Neuronal stem cell (in vitro differentiated cells): Measurements from ENCODE around the gene SCN5A.

Experiments
- DNase-seq: peaks from one replicate; pipeline ENCODE4 v3.0.0-alpha.2; 2013; ENCODE audit warnings: low spot score
- H2AFZ ChIP-seq: one replicate; pipeline ENCODE4 v1.6.1; 2013; ENCODE audit warnings: mild to moderate bottlenecking, low read length, inconsistent platforms
- H2AK5ac ChIP-seq: 2 replicates; pipeline ENCODE4 v1.6.1; 2013; ENCODE audit warnings: low read depth, mild to moderate bottlenecking, inconsistent platforms, low read length, moderate library complexity, mixed read lengths
- H2BK120ac ChIP-seq: 2 replicates; pipeline ENCODE4 v1.6.1; 2013; ENCODE audit warnings: low read depth, mild to moderate bottlenecking, inconsistent platforms, low read length, moderate library complexity, mixed read lengths
- H2BK12ac ChIP-seq: one replicate; pipeline ENCODE4 v1.6.1; 2013; ENCODE audit warnings: low read length, inconsistent platforms
- H2BK15ac ChIP-seq: 2 replicates; pipeline ENCODE4 v1.6.1; 2013; ENCODE audit warnings: mild to moderate bottlenecking, low read length, inconsistent platforms, mixed read lengths
- H2BK5ac ChIP-seq: one replicate; pipeline ENCODE4 v1.6.1; 2013; ENCODE audit warnings: inconsistent platforms, mild to moderate bottlenecking, low read length, moderate library complexity
- H3K14ac ChIP-seq: one replicate; pipeline ENCODE4 v1.6.1; 2013; ENCODE audit warnings: low read length, inconsistent platforms
- H3K18ac ChIP-seq: 2 replicates; pipeline ENCODE4 v1.6.1; 2013; ENCODE audit warnings: low read length, inconsistent platforms
- H3K23ac ChIP-seq: 2 replicates; pipeline ENCODE4 v1.6.1; 2013; ENCODE audit warnings: low read depth, mild to moderate bottlenecking, mixed read lengths, low read length, inconsistent platforms; ENCODE audit not compliant: poor library complexity
- H3K27ac ChIP-seq: replicated peaks from 3 replicates; pipeline ENCODE4 v1.5.1; 2013; ENCODE audit warnings: low read length, inconsistent platforms
- H3K27me3 ChIP-seq, 3 experiments: 2 replicates each; pipeline ENCODE4 v1.6.1; 2013; ENCODE audit warnings: low read length in 3 of 3, mild to moderate bottlenecking in 2 of 3, inconsistent platforms in 1 of 3, low read depth in 1 of 3, mixed read lengths in 1 of 3, moderate library complexity in 1 of 3; ENCODE audit not compliant: control insufficient read depth in 3 of 3, insufficient read depth in 3 of 3
- H3K36me3 ChIP-seq, 2 donors: replicated peaks in 1 of 2; 2 replicates each; pipeline ENCODE4 v1.6.1; 2013; ENCODE audit warnings: low read length in 2 of 2; ENCODE audit not compliant: control insufficient read depth in 2 of 2, insufficient read depth in 2 of 2
- H3K4ac ChIP-seq: 2 replicates; pipeline ENCODE4 v1.6.1; 2013; ENCODE audit warnings: inconsistent platforms, mild to moderate bottlenecking, low read length, moderate library complexity
- H3K4me1 ChIP-seq, 2 donors: 1 replicate in 1 of 2; 2 replicates in 1 of 2; pipeline ENCODE4 v1.6.1; 2013; ENCODE audit warnings: low read length in 2 of 2, low read depth in 1 of 2; ENCODE audit not compliant: control insufficient read depth in 2 of 2, insufficient read depth in 1 of 2
- H3K4me2 ChIP-seq: one replicate; pipeline ENCODE4 v1.6.1; 2013; ENCODE audit warnings: mild to moderate bottlenecking, low read length, inconsistent platforms; ENCODE audit not compliant: insufficient read depth, poor library complexity, severe bottlenecking
- H3K4me3 ChIP-seq, 2 donors: 2 replicates each; pipeline ENCODE4 v1.5.1; 2013; ENCODE audit warnings: low read length in 2 of 2, mild to moderate bottlenecking in 2 of 2, inconsistent platforms in 1 of 2, moderate library complexity in 1 of 2
- H3K79me1 ChIP-seq: one replicate; pipeline ENCODE4 v1.6.1; 2013; ENCODE audit warnings: low read depth, mild to moderate bottlenecking, inconsistent platforms, low read length, moderate library complexity
- H3K9ac ChIP-seq: one replicate; pipeline ENCODE4 v1.6.1; 2013; ENCODE audit warnings: mild to moderate bottlenecking, low read depth, low read length, inconsistent platforms; ENCODE audit not compliant: poor library complexity
- H3K9me3 ChIP-seq, 2 donors: replicated peaks in 1 of 2; 2 replicates each; pipeline versions ENCODE3 to v1.6.1; 2013; ENCODE audit warnings: low read length in 2 of 2, mild to moderate bottlenecking in 2 of 2, inconsistent platforms in 1 of 2, low read depth in 1 of 2, mixed read lengths in 1 of 2, moderate library complexity in 1 of 2; ENCODE audit not compliant: control insufficient read depth in 2 of 2, insufficient read depth in 1 of 2
- H4K8ac ChIP-seq: one replicate; pipeline ENCODE4 v1.6.1; 2013; ENCODE audit warnings: low read depth, mild to moderate bottlenecking, inconsistent platforms, low read length, moderate library complexity
- H4K91ac ChIP-seq: one replicate; pipeline ENCODE4 v1.6.1; 2013; ENCODE audit warnings: low read length, low read depth, mild to moderate bottlenecking, inconsistent platforms; ENCODE audit not compliant: poor library complexity
- WGBS, 2 donors: extraction: QIAGEN DNeasy Blood & Tissue Kit; methylation state at CpG; one replicate each; pipeline ENCODE4 v1.1.7; 2013; ENCODE audit warnings: missing lambda C conversion rate in 2 of 2, mixed read lengths in 1 of 2; ENCODE audit not compliant: insufficient read length in 2 of 2, insufficient replicate concordance in 1 of 2; ENCODE audit errors: extremely low coverage in 2 of 2; 5-methylcytosine and 5-hydroxymethylcytosine counted together

The SCN5A gene

GRCh38 chr3:38577371-38578080 is 72.0 kb downstream of the SCN5A start:
- Histone ChIP-seq H3K27me3 (peaks cover 0 to 14% (median 0%) of the 10 kb centered on the region in 3 experiments), H3K4ac (no peak overlapping the region), H2BK120ac (no peak overlapping the region), H2BK12ac (no peak overlapping the region), H3K79me1 (no peaks in the 10 kb centered on the region), H3K4me2 (no peak overlapping the region), H4K8ac (no peak overlapping the region), H3K4me3 (peak overlapping the region in 1 of 2 donors; percentile 18), H3K27ac (no peak overlapping the region), H2BK5ac (no peak overlapping the region), H3K4me1 (peaks cover 0 to 2% of the 10 kb centered on the region in 2 donors), H2AFZ (no peak overlapping the region), H3K23ac (peak overlapping the region; percentile 59), H3K18ac (peak overlapping the region; percentile 11), H3K9ac (no peak overlapping the region), H3K9me3 (peaks cover 0 to 1% of the 10 kb centered on the region in 2 donors), H2BK15ac (no peak overlapping the region), H4K91ac (no peak overlapping the region), H3K14ac (no peak overlapping the region), H3K36me3 (no peaks in the 10 kb centered on the region), H2AK5ac (no peak overlapping the region)
- DNase-seq, result no peak
- WGBS, 2 donors, result no CpG with 5 or more reads among the region's 8 CpGs

DNA sequence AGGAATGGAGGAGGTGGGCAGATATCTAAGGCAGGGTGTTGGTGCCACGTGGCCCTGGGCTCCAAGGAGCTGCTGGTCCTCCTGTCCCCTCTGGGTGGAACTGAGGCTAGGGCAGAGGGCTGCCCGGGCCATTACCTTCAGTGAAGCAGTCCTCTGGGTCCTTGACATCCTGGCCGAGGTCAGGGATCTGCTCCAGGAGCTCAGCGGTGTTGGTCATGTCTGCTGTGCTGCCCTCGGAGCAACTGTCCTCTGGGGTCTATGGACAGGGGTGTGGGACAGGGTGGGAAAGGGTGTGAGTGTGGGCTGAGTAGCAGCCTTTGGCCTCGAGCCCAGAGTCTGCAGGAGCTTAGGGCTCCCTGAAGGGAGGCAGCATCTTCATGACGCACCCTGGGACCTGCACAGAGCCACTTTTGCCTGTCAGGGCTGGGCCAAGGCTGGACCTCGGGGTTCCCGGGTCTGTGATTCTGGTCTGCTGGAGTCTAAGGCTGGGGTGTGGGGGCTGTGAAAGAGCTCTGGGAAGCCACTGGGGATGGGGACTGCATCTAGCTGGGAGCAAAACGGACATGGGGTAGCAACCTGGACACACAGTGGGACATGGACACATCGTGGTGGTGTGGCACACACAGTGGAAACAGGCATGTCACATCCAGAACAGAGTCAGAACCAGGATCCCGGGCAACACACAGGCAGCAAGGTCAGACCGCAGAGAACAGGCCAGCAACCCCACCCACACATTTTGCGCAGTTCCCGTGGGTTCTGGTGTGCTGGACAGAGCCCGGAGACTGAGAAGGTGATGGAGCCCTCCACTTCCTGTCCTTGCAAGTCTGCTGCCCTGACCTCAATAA is 72.7 kb downstream of the SCN5A start:
- peak overlapping the region; percentile 96 for H3K23ac ChIP-seq
- H2AK5ac ChIP-seq, result no peak overlapping the region
- no peak overlapping the region for H2BK12ac ChIP-seq
- no peaks in the 10 kb centered on the region for H3K79me1 ChIP-seq
- peak overlapping the region; percentile 63 for H3K14ac ChIP-seq
- DNase-seq, result no peak
- H2BK120ac ChIP-seq, result no peak overlapping the region
- peaks cover 0 to 8% (median 0%) of the 10 kb centered on the region in 3 experiments for H3K27me3 ChIP-seq
- peak overlapping the region in 1 of 2 donors; percentile 18 for H3K4me3 ChIP-seq
- H2AFZ ChIP-seq, result no peak overlapping the region
- no peak overlapping the region for H4K91ac ChIP-seq
- no peak overlapping the region for H3K4ac ChIP-seq
- peaks cover 0 to 2% of the 10 kb centered on the region in 2 donors for H3K4me1 ChIP-seq
- peaks cover 0 to 1% of the 10 kb centered on the region in 2 donors for H3K9me3 ChIP-seq
- no peak overlapping the region for H3K27ac ChIP-seq
- no peak overlapping the region for H3K9ac ChIP-seq
- no peak overlapping the region for H2BK15ac ChIP-seq
- H2BK5ac ChIP-seq, result no peak overlapping the region
- H3K18ac ChIP-seq, result peak overlapping the region; percentile 55
- H3K4me2 ChIP-seq, result no peak overlapping the region
- H4K8ac ChIP-seq, result no peak overlapping the region
- no CpG with 5 or more reads among the region's 16 CpGs for WGBS, 2 donors
- no peaks in the 10 kb centered on the region for H3K36me3 ChIP-seq

DNA sequence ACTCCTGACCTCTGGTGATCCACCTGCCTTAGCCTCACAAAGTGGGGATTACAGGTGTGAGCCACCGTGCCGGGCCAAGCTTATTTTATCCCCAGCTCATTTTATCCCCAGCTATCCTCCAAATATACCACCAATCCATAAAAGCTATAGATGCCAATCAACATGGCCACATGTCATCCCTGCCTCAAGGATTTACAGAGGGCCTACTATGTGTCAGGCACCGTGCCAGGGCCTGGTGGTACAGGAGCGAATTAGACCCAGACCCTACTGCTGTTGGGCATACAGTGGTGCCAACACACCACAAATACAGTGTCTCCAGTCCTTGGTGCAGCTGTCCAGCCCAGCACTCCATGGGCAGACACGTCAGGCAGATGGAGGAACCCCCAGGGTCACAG is 73.4 kb downstream of the SCN5A start:
- Histone ChIP-seq H3K9me3 (peaks cover 0 to 1% of the 10 kb centered on the region in 2 donors), H3K4ac (no peak overlapping the region), H3K27me3 (peaks cover 0 to 4% (median 0%) of the 10 kb centered on the region in 3 experiments), H4K8ac (no peak overlapping the region), H2BK120ac (no peak overlapping the region), H3K4me1 (peaks cover 0 to 2% of the 10 kb centered on the region in 2 donors), H3K4me2 (no peak overlapping the region), H2BK5ac (no peak overlapping the region), H3K23ac (peak overlapping the region; percentile 96), H3K79me1 (no peaks in the 10 kb centered on the region), H2AK5ac (no peak overlapping the region), H3K18ac (peak overlapping the region; percentile 55), H2BK15ac (no peak overlapping the region), H2BK12ac (no peak overlapping the region), H3K27ac (no peak overlapping the region), H3K4me3 (no peak overlapping the region), H3K14ac (peak overlapping the region; percentile 63), H2AFZ (no peak overlapping the region), H3K36me3 (no peaks in the 10 kb centered on the region), H4K91ac (no peak overlapping the region), H3K9ac (no peak overlapping the region)
- no CpG with 5 or more reads among the region's 5 CpGs for WGBS, 2 donors
- DNase-seq, result no peak

DNA sequence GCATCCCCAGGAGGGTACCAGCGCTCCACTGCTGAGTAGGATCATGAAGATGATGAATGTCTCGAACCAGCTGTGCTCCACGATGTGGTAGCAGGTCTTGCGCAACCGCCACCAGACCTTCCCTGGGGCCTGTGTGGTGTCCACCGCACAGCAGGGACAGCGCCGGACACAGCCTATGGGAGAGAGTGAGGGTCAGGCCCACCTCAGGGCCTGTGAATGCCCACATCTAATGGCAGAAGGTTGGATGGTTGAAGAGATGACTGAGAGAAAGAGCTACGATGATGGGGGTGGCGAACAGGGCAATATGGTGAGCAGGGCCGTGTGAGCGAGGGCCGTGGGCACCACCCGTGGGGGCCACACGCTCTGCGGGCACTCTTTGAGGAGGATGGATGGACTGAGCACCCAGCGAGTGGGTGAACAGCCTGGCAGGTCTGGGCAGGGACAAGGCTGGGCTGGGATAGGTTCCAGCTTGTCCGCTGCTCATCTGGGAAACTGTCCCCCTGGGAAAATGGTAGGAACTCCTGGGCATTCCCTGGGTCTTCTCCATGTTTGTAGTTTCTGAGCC is 74.1 kb downstream of the SCN5A start:
- H3K4me1 ChIP-seq, result peaks cover 0 to 2% of the 10 kb centered on the region in 2 donors
- no peak overlapping the region for H4K91ac ChIP-seq
- no peak overlapping the region for H2BK15ac ChIP-seq
- H3K79me1 ChIP-seq, result no peaks in the 10 kb centered on the region
- H2BK12ac ChIP-seq, result no peak overlapping the region
- peak overlapping the region; percentile 83 for H3K18ac ChIP-seq
- no peak overlapping the region for H3K4me3 ChIP-seq
- peaks cover 0 to 4% (median 0%) of the 10 kb centered on the region in 3 experiments for H3K27me3 ChIP-seq
- no peak overlapping the region for H2AK5ac ChIP-seq
- H3K9me3 ChIP-seq, result peaks cover 0 to 1% of the 10 kb centered on the region in 2 donors
- no peak overlapping the region for H3K27ac ChIP-seq
- no CpG with 5 or more reads among the region's 18 CpGs for WGBS, 2 donors
- H2AFZ ChIP-seq, result no peak overlapping the region
- H3K4ac ChIP-seq, result peak overlapping the region; percentile 84
- H4K8ac ChIP-seq, result no peak overlapping the region
- DNase-seq, result no peak
- H3K14ac ChIP-seq, result no peak overlapping the region
- H3K23ac ChIP-seq, result peak overlapping the region; percentile 65
- H3K4me2 ChIP-seq, result no peak overlapping the region
- peak overlapping the region; percentile 63 for H2BK120ac ChIP-seq
- no peak overlapping the region for H3K9ac ChIP-seq
- peak overlapping the region; percentile 77 for H2BK5ac ChIP-seq
- H3K36me3 ChIP-seq, result no peaks in the 10 kb centered on the region
